HG03571 (cell line): ENCODE results near the gene F11.
"Not testable (repeated sequence)": the region's sequence is repeated elsewhere in the genome, so short reads cannot be mapped to it uniquely, and the experiment has no call there.

ENCODE experiments used
- ATAC-seq: cut with Tn5 transposase; IDR thresholded peaks from one replicate; pipeline ENCODE4 v1.9.1; 2021; ENCODE audit not compliant: unreplicated experiment

F11 gene

DNA sequence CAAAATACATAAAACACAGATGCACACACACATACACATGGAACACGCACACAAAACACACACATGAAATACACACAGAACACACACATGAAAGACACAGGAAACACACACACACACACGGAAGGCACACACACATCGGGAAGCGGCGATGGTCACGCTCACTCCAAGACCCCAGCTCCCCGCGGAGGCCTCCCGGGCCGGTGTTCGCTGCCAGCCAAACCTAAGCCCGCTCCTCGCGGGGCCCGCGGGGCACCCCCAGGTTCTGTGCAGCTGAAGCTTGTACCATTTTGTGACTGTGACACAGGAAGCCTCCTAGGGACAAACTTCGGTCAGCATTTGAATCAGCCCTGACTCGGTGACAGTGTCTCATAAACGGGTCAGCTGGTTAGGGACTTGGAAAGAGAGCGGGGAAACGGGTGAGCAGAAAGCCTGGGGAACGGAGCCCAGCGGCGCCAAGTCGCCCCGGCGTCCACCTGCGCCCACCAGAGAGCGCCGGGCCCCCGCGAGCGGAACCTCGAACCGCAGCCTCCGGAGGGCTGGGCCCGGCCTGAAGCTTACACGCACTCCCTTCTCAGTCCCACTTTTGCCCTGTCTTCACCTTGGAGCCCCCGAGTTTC is 32.1 kb downstream of the F11 start:
- ATAC-seq, result no peak

DNA sequence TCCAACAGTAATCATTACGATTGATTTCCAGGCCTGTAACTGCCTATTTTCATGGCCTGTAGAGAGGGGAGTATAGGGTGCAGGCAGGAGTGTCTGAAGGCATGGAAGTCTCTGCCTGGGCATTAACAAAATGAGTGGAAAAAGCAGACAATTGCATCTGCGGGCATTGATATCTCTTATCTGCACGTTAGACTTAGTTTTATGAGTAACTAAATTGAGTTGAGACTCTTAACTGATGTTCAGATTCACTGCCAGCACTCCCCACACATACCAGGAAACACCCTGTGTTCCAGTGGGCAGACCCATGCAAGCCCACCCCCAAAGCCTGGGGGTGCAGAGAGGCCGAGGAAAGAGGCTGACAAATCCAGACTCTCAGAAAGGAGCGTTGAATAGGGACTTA is 33.3 kb downstream of the F11 start:
- ATAC-seq, result no peak

DNA sequence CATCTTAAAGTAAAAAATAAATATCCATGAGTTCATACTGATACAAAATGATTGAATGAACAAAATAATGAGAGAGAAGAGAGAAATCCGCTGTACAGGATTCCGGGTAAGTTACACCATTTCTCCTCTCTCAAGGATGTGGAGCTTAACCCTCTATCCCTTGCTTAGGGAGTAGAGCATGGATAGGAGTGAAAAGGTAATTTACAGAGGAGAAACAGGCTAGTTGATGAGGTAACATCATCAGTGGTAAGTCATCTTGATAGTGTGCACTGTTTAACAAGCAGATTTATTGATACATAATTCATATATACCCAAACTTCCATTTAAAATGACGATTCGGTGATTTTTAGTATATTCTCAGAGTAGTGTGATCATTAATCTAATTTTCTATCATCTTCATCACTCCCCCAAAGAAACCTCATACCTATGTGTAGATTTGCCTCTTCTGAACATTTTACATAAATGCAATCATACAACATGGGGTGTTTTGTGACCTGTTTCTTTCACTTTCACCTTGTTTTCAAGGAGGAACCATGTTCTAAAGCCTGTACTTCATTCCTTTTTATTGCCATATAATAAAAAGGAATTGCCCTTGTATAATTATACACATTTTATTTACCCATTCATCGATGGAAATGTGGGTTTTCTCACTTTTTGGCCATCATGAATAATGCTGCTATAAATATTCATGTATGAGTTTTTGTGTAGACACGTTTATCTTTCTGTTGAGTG is 34.8 kb downstream of the F11 start:
- no peak for ATAC-seq

DNA sequence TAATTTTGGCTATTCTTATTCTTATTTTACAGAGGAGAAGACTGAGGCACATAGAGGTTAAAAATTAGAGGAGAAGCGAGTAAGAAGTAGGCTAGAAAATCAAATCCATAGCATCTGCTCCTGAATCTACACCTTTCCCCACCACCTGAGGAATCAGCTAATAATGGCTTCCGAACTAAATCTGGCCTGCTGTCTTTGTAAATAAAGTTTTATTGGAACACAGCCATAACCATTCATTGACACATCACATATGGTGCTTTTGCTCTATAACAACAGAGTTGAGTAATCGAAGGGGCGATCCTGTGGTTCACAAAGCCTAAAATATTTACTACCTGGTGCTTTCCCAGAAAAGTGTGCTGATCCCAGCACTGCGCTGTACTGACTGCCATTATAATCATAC is 38.2 kb downstream of the F11 start:
- ATAC-seq, result no peak

DNA sequence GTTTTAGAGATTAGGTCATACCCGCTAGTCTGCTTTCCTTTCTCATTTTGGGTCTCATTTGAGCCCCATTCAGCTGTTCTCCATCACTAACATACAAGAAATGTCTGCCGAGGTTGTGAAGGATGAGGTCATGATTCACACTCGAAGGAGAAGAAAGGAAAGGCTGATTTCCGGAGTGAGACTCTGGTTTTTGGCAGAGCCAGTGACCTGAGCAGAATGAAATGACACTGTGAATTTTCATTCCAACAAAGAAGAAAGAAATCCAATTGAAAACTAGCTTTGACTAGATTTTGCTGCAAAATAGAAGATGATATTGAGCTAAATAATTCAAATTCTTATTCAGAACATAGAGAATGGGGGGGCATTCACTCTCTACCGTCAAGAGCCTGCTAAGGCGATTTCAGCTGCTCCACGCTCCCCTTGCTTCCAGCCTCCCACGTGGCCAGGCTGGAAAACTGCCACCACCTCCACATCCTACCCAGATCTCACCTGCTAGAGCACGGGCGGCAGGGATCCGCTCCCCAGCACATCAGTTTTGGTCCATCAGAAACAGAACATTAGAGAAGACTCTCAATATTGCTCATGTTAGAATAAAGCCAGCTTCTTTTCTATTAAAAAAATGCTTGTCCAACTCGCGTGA is 39.0 kb downstream of the F11 start:
- ATAC-seq, result no peak

DNA sequence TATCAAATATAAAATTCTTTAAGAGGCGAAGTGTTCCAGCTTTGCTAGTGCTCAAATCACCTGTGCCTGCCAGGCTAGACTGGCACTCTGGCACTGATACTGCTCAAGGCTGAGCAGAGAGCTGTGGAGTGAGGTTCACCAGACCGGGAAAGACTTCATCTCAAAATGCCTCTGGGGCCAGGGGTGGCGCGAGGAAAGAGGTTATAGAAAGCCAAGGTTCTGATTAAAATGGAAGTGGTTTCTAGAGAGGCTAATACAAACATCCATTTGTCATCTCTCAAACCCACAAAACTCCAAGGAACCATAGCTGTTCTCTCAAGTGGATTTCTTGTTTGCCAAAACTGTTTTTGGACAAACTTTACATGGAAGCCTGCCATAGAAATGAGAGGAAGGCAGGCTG is 41.5 kb downstream of the F11 start:
- ATAC-seq, result no peak

DNA sequence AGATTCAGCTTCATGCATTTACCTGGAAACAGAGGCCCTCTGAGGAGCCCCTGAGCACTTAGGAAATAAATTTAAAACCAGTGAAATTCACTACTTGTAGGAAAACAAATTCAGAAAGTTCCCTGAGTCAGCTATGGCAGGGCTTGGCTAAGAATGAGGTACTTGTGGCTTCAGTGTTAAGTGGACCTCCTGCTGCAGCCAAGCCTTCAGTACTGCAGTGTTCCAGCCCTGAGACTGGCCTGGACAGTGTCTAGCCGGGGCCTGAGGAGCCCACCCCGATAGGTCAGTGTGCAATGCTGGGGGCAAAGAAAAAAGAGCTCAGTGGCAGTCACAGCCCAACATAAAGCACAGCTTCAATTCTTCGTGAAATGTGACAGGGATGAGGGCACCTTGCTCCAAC is 41.9 kb downstream of the F11 start:
- no peak for ATAC-seq

DNA sequence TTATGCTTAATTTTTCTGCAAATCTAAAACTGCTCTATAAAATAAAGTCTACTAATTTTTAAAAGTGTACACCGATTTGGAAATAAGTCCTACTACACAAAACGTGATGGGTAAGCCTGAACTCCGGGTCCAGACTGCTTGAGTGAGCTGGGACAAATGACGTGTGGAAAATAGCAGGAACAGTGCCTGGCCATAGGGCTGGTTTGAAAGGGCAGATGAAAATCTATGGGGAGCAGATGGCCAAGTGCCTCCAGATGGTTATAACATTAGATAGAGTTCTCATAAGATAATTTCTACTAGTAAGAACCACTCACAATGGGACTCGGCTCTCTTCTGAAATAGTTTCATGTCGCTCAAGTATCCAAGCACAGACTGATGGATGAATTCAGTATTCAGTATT is 52.5 kb downstream of the F11 start:
- no peak for ATAC-seq

DNA sequence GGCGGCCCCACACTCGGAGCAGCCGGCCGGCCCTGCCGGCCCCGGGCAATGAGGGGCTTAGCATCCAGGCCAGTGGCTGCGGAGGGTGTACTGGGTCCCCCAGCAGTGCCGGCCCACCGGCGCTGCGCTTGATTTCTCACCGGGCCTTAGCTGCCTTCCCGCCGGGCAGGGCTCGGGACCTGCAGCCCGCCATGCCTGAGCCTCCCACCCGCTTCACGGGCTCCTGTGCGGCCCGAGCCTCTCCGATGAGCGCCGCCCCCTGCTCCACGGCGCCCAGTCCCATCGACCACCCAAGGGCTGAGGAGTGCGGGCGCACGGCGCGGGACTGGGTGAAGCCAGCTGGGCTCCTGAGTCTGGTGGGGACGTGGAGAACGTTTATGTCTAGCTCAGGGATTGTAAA is 58.7 kb downstream of the F11 start:
- ATAC-seq, result not testable (repeated sequence)

DNA sequence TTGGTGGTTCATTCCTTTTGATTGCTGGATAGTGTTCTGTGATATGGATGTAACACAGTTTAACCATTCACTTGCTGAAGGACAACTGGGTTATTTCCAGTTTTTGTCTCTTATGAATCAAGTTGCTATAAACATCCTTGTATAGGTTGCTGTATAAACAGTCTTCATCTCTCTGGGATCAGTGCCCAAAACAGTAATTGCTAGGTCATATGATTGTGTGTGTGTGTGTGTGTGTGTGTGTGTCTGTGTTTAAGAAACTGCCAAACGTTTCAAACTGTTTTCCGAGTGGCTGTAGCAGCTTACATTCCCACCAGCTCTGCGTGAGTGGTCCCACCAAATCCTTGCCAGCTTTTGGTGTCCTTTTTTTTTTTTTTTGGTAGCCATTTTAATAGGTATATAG is 60.4 kb downstream of the F11 start:
- no peak for ATAC-seq

DNA sequence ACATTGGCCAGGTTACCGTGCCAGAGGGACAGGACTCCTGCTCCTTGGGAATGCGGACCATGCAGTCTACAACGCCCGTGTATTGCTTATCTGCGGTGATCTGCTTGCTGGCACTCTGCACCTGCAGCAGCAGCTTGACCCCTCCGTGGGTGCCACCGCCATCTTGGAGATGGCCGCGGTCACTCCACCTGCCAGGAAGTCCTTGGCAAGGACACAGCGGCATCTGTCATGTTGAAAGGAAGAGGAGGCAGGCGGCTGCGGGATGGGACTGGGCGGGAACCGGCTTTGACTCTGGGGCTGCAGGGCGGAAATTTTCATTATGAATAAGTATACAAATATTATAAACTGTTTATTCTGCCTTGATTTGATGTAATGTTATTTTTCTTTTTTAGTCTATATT is 63.4 kb downstream of the F11 start:
- ATAC-seq, result no peak

DNA sequence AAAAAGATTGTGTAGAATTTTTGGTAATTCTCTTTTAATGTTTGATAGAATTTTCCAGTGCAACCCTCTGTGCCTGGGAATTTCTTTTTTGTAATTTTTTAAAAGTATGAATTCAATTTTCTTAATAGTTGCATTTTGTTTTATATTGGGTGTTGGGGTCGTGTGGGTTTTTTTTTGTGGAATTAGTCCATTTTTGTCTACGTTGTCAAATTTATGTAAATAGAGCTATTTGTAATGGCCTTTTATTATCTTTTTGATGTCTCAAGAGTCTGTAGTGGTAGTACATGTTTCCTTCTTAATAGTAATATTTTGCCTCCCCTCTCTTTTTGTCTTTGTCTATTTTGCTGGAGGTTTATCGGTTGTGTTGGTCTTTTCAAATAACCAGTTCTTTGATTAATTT is 64.4 kb downstream of the F11 start:
- ATAC-seq, result no peak

DNA sequence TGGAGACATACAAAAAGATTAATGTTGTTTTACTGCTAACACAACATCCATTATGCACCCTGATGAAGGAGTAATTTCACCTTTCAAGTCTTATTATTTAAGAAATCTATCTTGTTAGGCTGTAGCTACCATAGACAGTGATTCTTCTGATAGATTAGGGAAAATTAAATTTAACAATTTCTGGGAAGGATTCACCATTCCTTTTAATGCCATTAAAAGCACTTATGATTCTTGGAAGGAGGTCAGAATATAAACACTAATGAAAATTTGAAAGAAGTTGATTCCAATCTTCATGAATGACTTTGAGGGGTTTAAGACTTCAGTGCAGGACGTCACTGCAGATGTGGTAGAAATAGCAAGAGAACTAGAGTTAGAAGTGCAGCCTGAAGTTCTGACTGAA is 69.8 kb downstream of the F11 start:
- no peak for ATAC-seq
